ENCODE results near the gene TPM4. TPM values are rescaled to one million over a fixed set of nuclear protein-coding genes. Genes with fewer than 3 reads are reported as not detected.

TPM4 gene
- total RNA-seq, 4 donors from 2014 or later: 101 to 296 (median 151) TPM

DNA sequence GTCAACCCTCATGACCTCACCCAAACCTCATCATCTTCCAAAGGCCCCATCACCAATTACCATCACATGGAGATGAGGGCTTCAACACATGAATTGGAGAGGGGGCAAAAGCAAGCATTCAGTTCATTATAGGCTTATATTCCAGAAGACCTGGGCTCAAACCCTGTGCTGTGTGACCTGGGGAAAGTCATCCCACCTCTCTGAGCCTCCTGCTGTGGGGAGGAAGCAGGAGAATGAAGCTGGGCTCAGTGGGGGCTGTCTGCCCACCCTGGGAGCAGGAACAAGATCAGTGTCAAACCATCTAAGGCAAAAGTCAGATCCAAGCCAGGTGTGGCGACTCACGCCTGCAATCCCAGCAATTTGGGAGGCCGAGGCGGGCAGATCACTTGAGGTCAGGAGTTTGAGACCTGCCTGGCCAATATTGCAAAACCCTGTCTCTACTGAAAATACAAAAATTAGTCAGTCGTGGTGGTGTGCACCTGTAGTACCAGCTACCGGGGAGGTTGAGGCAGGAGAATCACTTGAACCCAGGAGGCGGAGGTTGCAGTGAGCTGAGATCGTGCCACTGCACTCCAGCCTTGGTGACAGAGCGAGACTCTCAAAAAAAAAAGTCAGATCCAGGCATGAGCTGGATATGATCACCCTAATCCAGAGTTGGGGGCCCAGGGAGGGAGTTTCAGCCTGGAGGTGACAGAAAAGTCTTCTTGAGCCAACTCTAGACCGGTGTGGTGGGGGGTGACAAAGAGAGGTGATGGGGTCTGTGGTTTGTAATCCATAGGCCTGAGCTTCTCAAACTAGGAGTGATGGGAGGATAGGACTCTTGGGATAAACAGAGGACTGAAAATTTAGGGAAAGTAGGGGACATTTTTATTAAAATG, 1.6 kb upstream of the TPM4 start:
- H3K4me1 ChIP-seq: peaks cover 14 to 20% of the 10 kb centered on the region in 2 donors
- no peak overlapping the region for H3K4me3 ChIP-seq (replicated peaks in 1 of 3)
- TF ChIP-seq, protein P1, sequence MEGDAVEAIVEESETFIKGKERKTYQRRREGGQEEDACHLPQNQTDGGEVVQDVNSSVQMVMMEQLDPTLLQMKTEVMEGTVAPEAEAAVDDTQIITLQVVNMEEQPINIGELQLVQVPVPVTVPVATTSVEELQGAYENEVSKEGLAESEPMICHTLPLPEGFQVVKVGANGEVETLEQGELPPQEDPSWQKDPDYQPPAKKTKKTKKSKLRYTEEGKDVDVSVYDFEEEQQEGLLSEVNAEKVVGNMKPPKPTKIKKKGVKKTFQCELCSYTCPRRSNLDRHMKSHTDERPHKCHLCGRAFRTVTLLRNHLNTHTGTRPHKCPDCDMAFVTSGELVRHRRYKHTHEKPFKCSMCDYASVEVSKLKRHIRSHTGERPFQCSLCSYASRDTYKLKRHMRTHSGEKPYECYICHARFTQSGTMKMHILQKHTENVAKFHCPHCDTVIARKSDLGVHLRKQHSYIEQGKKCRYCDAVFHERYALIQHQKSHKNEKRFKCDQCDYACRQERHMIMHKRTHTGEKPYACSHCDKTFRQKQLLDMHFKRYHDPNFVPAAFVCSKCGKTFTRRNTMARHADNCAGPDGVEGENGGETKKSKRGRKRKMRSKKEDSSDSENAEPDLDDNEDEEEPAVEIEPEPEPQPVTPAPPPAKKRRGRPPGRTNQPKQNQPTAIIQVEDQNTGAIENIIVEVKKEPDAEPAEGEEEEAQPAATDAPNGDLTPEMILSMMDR (IDR thresholded peaks at IDR 0.05): no peak
- no peak for TF ChIP-seq POLR2A (IDR thresholded peaks at IDR 0.05)
- intact Hi-C loops (cut with DNase I): no loop called here
- no peaks in the 10 kb centered on the region for H3K9me3 ChIP-seq
- 96% methylated on average over 10 of the region's 10 CpGs for WGBS, 2 donors
- DNase-seq: no peak
- H3K27me3 ChIP-seq: no peaks in the 10 kb centered on the region
- no peaks in the 10 kb centered on the region for H3K36me3 ChIP-seq
- H3K27ac ChIP-seq: peak overlapping the region in 2 of 3 donors; percentile 98 to 99

DNA sequence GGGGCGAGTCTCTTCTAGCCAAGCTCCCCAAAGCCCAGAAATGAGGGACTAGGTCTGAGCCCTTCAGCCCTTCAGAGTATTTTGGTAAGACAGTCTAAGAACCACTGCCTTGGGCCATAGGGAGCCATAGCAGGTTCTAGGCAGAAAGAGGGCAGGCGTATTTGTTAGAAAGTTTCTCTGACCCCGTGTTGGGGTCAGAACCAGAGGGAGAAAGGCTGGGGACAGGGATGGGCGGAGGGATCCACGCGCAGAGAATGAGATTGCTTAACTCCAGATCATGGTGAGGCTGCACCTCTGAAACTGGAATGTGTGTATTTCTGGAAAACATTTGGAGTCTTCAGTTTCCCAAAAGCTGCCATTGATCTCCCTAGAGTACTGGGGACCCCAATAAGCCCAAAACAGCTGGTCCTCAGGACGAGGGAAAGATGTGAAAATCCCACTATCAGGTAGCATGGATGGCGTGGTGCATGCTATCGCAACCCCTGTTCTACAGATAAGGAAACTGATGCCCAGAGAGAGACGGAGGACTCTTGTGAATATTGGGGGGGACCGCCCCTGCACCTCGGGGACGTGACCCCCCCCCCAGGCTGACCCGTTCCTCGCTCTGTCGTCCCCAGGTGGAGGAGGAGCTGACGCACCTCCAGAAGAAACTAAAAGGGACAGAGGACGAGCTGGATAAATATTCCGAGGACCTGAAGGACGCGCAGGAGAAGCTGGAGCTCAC, 703 bp upstream of the TPM4 start:
- no peaks in the 10 kb centered on the region for H3K9me3 ChIP-seq
- WGBS, 2 donors: 38 to 39% methylated on average over 19 to 20 of the region's 21 CpGs
- H3K4me1 ChIP-seq: peaks cover 13 to 16% of the 10 kb centered on the region in 2 donors
- no peaks in the 10 kb centered on the region for H3K27me3 ChIP-seq
- H3K36me3 ChIP-seq: no peaks in the 10 kb centered on the region
- no peak for DNase-seq
- intact Hi-C loops (cut with DNase I): no loop called here
- H3K4me3 ChIP-seq (replicated peaks in 1 of 3): peak overlapping the region in 2 of 3 donors; percentile 88 to 98
- peak overlapping the region; percentile 35 to 99 (median 98) for H3K27ac ChIP-seq
- no peak for TF ChIP-seq POLR2A (IDR thresholded peaks at IDR 0.05)
- TF ChIP-seq, protein P1 (IDR thresholded peaks at IDR 0.05): no peak

DNA sequence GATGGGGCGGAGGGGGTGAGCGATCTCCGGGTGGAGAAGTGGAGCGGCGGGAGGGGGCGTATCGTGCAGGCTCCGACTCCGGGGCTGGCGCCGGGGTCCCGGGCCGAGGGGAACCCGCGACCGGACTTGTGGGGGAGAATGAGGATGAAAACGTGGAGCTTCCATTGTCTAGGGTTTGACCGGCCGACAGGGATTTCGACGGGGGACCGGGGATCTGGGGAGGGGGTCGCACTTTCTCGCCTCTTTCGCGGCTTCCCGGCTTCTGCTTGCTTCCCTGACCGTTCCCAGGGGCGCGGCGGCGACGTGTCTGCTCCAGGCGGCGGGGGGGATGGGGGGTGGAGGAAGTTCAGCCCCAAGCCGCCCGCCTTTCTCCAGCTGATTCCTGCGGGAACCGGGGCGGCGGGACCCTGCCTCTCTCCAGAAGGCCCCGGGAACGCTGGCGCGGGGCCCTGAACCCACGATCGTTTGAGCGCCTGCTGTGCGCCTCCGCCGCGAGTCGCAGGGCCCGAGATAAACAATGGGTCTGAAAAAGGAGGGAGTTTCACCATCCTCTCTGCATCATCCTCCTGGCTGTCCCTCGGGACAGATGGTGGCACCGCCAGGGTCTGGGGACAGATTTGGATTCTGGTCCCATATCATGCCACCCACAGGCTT, 790 bp downstream of the TPM4 start:
- Histone ChIP-seq H3K27ac (peak overlapping the region; percentile 95 to 99 (median 98)), H3K4me3 (replicated peaks in 1 of 3) (peak overlapping the region; percentile 1 to 98 (median 88)), H3K9me3 (no peaks in the 10 kb centered on the region), H3K4me1 (peaks cover 13 to 16% of the 10 kb centered on the region in 2 donors), H3K36me3 (peaks cover 0 to 3% of the 10 kb centered on the region in 2 donors), H3K27me3 (no peaks in the 10 kb centered on the region)
- TF ChIP-seq, protein P1 (IDR thresholded peaks at IDR 0.05): no peak
- no peak for TF ChIP-seq POLR2A (IDR thresholded peaks at IDR 0.05)
- intact Hi-C loops (cut with DNase I): no loop called here
- peak; percentile 40 to 46 for DNase-seq
- WGBS, 2 donors: 1 to 2% methylated on average over 11 to 28 of the region's 56 CpGs

DNA sequence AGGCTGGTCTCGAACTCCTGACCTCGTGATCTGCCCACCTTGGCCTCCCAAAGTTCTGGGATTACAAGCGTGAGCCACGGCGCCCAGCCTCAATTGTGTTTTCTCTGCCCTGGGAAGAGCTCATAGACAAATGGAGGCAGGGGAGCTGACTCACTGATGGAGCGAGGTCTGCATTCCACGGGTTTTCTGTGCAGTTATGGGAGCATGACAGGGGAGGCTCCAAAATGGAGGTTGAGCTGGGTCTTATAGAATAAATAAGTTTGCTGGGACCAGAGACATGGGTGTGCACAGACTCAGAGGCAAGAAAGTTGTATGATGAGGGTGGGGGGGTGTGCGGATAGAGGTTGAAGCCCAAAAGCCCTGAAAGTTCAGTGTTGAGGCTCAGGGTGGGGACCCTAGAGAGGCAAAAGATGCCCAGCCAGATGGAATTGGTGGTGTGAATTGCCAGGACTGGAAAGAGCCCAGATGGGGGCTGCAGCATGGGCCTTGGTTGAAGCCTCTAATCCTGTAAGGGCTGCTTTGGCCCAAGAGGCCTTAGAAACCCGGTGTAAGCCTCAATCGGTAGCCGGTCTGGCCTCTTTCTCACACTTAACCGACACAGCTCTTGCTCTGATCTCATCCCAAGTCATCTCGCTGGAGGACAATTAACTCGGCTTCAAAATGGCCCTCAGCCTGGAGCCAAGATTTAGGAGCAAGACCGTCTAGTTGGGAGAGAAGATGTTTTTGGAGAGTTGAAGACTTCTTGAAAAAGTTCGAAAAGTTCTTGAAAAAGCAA, 1.9 kb downstream of the TPM4 start:
- intact Hi-C loops (cut with DNase I): no loop called here
- no peaks in the 10 kb centered on the region for H3K27me3 ChIP-seq
- H3K27ac ChIP-seq: peak overlapping the region; percentile 95 to 99 (median 98)
- H3K4me3 ChIP-seq (replicated peaks in 1 of 3): peak overlapping the region in 1 of 3 donors; percentile 98
- peaks cover 13 to 16% of the 10 kb centered on the region in 2 donors for H3K4me1 ChIP-seq
- H3K36me3 ChIP-seq: peaks cover 3 to 6% of the 10 kb centered on the region in 2 donors
- 58% methylated on average over 16 of the region's 16 CpGs for WGBS, 2 donors
- TF ChIP-seq, protein P1 (IDR thresholded peaks at IDR 0.05): no peak
- no peak for TF ChIP-seq POLR2A (IDR thresholded peaks at IDR 0.05)
- no peaks in the 10 kb centered on the region for H3K9me3 ChIP-seq
- no peak for DNase-seq

All from thyroid gland (tissue), 4 donors.